ENCODE measurements around the gene GHR. TPM values are rescaled to one million over a fixed set of nuclear protein-coding genes. Genes with fewer than 3 reads are reported as not detected.

The GHR gene
- total RNA-seq, 4 donors from 2014 or later, result 1.8 to 12.4 (median 3.7) TPM

- no peak for TF ChIP-seq POLR2A (IDR thresholded peaks at IDR 0.05)
- TF ChIP-seq, protein P1, sequence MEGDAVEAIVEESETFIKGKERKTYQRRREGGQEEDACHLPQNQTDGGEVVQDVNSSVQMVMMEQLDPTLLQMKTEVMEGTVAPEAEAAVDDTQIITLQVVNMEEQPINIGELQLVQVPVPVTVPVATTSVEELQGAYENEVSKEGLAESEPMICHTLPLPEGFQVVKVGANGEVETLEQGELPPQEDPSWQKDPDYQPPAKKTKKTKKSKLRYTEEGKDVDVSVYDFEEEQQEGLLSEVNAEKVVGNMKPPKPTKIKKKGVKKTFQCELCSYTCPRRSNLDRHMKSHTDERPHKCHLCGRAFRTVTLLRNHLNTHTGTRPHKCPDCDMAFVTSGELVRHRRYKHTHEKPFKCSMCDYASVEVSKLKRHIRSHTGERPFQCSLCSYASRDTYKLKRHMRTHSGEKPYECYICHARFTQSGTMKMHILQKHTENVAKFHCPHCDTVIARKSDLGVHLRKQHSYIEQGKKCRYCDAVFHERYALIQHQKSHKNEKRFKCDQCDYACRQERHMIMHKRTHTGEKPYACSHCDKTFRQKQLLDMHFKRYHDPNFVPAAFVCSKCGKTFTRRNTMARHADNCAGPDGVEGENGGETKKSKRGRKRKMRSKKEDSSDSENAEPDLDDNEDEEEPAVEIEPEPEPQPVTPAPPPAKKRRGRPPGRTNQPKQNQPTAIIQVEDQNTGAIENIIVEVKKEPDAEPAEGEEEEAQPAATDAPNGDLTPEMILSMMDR (IDR thresholded peaks at IDR 0.05), result peak; percentile 53 to 69 (median 67)
- DNase-seq, result peak in 2 of 3 donors; percentile 24 to 75
- H3K4me1 ChIP-seq, result peaks cover 0 to 4% (median 0%) of the 10 kb centered on the region in 4 donors
- no peaks in the 10 kb centered on the region for H3K36me3 ChIP-seq
- H3K9me3 ChIP-seq, result no peaks in the 10 kb centered on the region
- no peaks in the 10 kb centered on the region for H3K27me3 ChIP-seq
- H3K27ac ChIP-seq, result no peak overlapping the region
- H3K4me3 ChIP-seq, result no peak overlapping the region
Measured at GRCh38 chr5:42583322-42583721, 160.1 kb downstream of the GHR start.

- no peak overlapping the region for H3K27ac ChIP-seq
- DNase-seq, result no peak
- H3K4me3 ChIP-seq, result no peak overlapping the region
- TF ChIP-seq POLR2A (IDR thresholded peaks at IDR 0.05), result no peak
- peaks cover 0 to 11% (median 0%) of the 10 kb centered on the region in 4 donors for H3K4me1 ChIP-seq
- H3K9me3 ChIP-seq, result no peaks in the 10 kb centered on the region
- no peaks in the 10 kb centered on the region for H3K36me3 ChIP-seq
- no peaks in the 10 kb centered on the region for H3K27me3 ChIP-seq
Measured at GRCh38 chr5:42586625-42587024, 163.4 kb downstream of the GHR start.

GRCh38 chr5:42587096-42587723 is 164.0 kb downstream of the GHR start:
- peaks cover 0 to 11% (median 0%) of the 10 kb centered on the region in 4 donors for H3K4me1 ChIP-seq
- no peaks in the 10 kb centered on the region for H3K9me3 ChIP-seq
- H3K27me3 ChIP-seq, result no peaks in the 10 kb centered on the region
- TF ChIP-seq, protein P1 (IDR thresholded peaks at IDR 0.05), result no peak
- no peak for TF ChIP-seq POLR2A (IDR thresholded peaks at IDR 0.05)
- H3K4me3 ChIP-seq, result no peak overlapping the region
- H3K36me3 ChIP-seq, result no peaks in the 10 kb centered on the region
- peak overlapping the region in 1 of 4 donors; percentile 34 for H3K27ac ChIP-seq
- no peak for DNase-seq

DNA sequence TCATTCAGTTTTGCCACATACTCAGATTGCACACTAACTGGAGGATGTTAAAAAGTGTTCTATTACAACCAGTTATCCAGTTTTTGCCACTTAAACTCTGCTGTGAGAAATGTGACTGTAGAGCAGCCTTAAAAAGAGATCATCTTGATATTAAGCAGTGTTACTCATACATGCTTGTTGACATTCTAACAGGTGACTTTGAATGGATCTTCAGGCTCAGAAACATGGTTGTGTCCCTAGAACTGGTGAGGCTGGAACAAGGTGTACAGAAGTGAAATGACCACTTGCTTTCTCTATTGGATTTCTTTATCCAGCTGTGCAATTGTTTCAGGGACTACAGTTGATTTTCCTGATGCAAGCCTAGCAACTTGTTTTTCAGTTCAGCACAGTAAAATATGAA is 167.3 kb downstream of the GHR start:
- no peaks in the 10 kb centered on the region for H3K27me3 ChIP-seq
- H3K4me1 ChIP-seq, result peaks cover 0 to 11% (median 0%) of the 10 kb centered on the region in 4 donors
- no peak for TF ChIP-seq POLR2A (IDR thresholded peaks at IDR 0.05)
- TF ChIP-seq, protein P1 (IDR thresholded peaks at IDR 0.05), result no peak
- no peaks in the 10 kb centered on the region for H3K9me3 ChIP-seq
- H3K27ac ChIP-seq, result peak overlapping the region in 1 of 4 donors; percentile 28
- H3K36me3 ChIP-seq, result no peaks in the 10 kb centered on the region
- no peak overlapping the region for H3K4me3 ChIP-seq
- no peak for DNase-seq

GRCh38 chr5:42591015-42591414 is 167.8 kb downstream of the GHR start:
- no peaks in the 10 kb centered on the region for H3K9me3 ChIP-seq
- H3K36me3 ChIP-seq, result no peaks in the 10 kb centered on the region
- H3K27me3 ChIP-seq, result no peaks in the 10 kb centered on the region
- H3K4me3 ChIP-seq, result no peak overlapping the region
- TF ChIP-seq, protein P1 (IDR thresholded peaks at IDR 0.05), result no peak
- no peak for TF ChIP-seq POLR2A (IDR thresholded peaks at IDR 0.05)
- H3K27ac ChIP-seq, result peak overlapping the region in 1 of 4 donors; percentile 10
- DNase-seq, result no peak
- peaks cover 0 to 11% (median 0%) of the 10 kb centered on the region in 4 donors for H3K4me1 ChIP-seq

GRCh38 chr5:42592401-42593140 is 169.3 kb downstream of the GHR start:
- H3K4me3 ChIP-seq, result no peak overlapping the region
- peaks cover 0 to 7% (median 0%) of the 10 kb centered on the region in 4 donors for H3K4me1 ChIP-seq
- no peaks in the 10 kb centered on the region for H3K9me3 ChIP-seq
- no peak for DNase-seq
- H3K27me3 ChIP-seq, result no peaks in the 10 kb centered on the region
- H3K36me3 ChIP-seq, result no peaks in the 10 kb centered on the region
- no peak overlapping the region for H3K27ac ChIP-seq
- TF ChIP-seq, protein P1 (IDR thresholded peaks at IDR 0.05), result no peak
- TF ChIP-seq POLR2A (IDR thresholded peaks at IDR 0.05), result no peak
